CD4-positive, alpha-beta memory T cell (primary cell): ENCODE measurements around the gene KDELR1. TPM values are rescaled to one million over a fixed set of nuclear protein-coding genes. Genes with fewer than 3 reads are reported as not detected.
A peak's percentile ranks its signal among the peaks of the same experiment; 100 is the strongest.

Source experiments
- CTCF ChIA-PET: fragments of 350-600 bp; sonication (Branson Sonifier 250); formaldehyde crosslinking; loops from one replicate; lab custom pipeline; 2021; ENCODE audit warnings: inconsistent platforms; ENCODE audit not compliant: partially characterized antibody; lab: Charles Lee
- POLR2A ChIA-PET: fragments of 350-600 bp; sonication (Branson Sonifier 250); formaldehyde crosslinking; loops from one replicate; lab custom pipeline; 2021; ENCODE audit not compliant: partially characterized antibody; lab: Charles Lee
- DNase-seq, 5 donors: peaks; one replicate each; pipeline versions ENCODE4 v3.0.0 to v3.0.0-alpha.2; 2020 to 2022; ENCODE audit warnings: mixed read lengths in 1 of 5
- H3K27ac ChIP-seq: one replicate; pipeline ENCODE4 v1.7.0; 2013; ENCODE audit warnings: low read depth, low read length
- H3K27me3 ChIP-seq: 2 replicates; pipeline ENCODE4 v1.7.0; 2013; ENCODE audit warnings: mild to moderate bottlenecking, low read length, moderate library complexity; ENCODE audit not compliant: insufficient read depth
- H3K36me3 ChIP-seq: 2 replicates; pipeline ENCODE4 v1.7.0; 2013; ENCODE audit warnings: mild to moderate bottlenecking, low read length, moderate library complexity; ENCODE audit not compliant: insufficient read depth
- H3K4me1 ChIP-seq: 2 replicates; pipeline ENCODE4 v1.7.0; 2013; ENCODE audit warnings: mild to moderate bottlenecking, low read length, moderate library complexity; ENCODE audit not compliant: insufficient read depth
- H3K4me3 ChIP-seq, 2 donors: one replicate each; pipeline ENCODE4 v1.7.0; 2013; ENCODE audit warnings: low read length in 2 of 2, mild to moderate bottlenecking in 1 of 2
- H3K9me3 ChIP-seq, 2 donors: one replicate each; pipeline ENCODE4 v1.7.0; 2013; ENCODE audit warnings: low read length in 2 of 2, control low read depth in 1 of 2; ENCODE audit not compliant: control insufficient read depth in 1 of 2
- H3K27ac Mint-ChIP-seq, 7 donors: one replicate each; pipeline ENCODE4 v1.8.0; 2020 to 2021; ENCODE audit warnings: mixed read lengths in 7 of 7, mild to moderate bottlenecking in 6 of 7, inconsistent platforms in 3 of 7, moderate library complexity in 3 of 7
- H3K27me3 Mint-ChIP-seq, 2 donors: one replicate each; pipeline ENCODE4 v1.8.0; 2020 to 2021; ENCODE audit warnings: mixed read lengths in 2 of 2
- H3K36me3 Mint-ChIP-seq, 2 donors: one replicate each; pipeline ENCODE4 v1.8.0; 2020 to 2021; ENCODE audit warnings: mixed read lengths in 2 of 2, inconsistent platforms in 1 of 2, mild to moderate bottlenecking in 1 of 2
- H3K4me1 Mint-ChIP-seq, 4 donors: one replicate each; pipeline ENCODE4 v1.8.0; 2020 to 2021; ENCODE audit warnings: mixed read lengths in 4 of 4, mild to moderate bottlenecking in 1 of 4
- H3K4me3 Mint-ChIP-seq, 8 donors: one replicate each; pipeline ENCODE4 v1.8.0; 2020 to 2021; ENCODE audit warnings: mixed read lengths in 8 of 8, mild to moderate bottlenecking in 7 of 8, moderate library complexity in 6 of 8, inconsistent platforms in 3 of 8
- H3K9me3 Mint-ChIP-seq, 8 donors: one replicate each; pipeline ENCODE4 v1.8.0; 2020 to 2021; ENCODE audit warnings: mixed read lengths in 8 of 8, mild to moderate bottlenecking in 5 of 8, inconsistent platforms in 3 of 8, moderate library complexity in 1 of 8
- intact Hi-C: fragments of 100-400 bp; cut with micrococcal nuclease; formaldehyde crosslinking; loops from one replicate; pipeline ENCODE4 v1.15.1; 2023
- polyA plus RNA-seq, 2 donors: library from polyadenylated mRNA; unstranded; fragments of 300-500 nt; fragmentation: Illumina TruSeq; gene quantifications; one replicate each; pipeline ENCODE4 v1.2.3, GENCODE V29; 2021
- total RNA-seq, 2 experiments: library from RNA; stranded (reverse); gene quantifications; one replicate each; pipeline ENCODE4 v1.2.3, GENCODE V29; 2021

KDELR1 gene
- total and polyA plus RNA-seq, 4 experiments from 2014 or later, result 17.7 to 63.2 (median 43.8) TPM

DNA sequence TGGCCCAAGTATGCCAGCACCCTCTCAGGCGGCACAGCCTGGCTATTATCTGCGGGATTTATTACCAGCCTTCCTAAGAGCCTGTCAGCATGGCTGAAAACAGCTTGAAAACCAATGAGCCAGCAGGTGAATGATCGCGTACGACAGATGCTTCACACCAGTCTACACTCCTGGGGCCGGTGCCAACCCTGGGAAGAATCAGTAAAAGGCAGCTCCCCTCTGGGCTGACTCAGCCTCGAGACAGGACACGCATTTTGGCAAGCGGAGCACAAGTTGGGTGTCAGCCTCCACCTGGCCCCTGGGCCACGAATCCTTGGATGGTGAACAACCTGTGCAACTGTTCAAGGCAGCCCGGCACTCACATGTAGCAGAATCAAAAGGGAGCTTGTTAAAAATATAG is 50.4 kb downstream of the KDELR1 start:
- no peaks in the 10 kb centered on the region for H3K9me3 Mint-ChIP-seq

DNA sequence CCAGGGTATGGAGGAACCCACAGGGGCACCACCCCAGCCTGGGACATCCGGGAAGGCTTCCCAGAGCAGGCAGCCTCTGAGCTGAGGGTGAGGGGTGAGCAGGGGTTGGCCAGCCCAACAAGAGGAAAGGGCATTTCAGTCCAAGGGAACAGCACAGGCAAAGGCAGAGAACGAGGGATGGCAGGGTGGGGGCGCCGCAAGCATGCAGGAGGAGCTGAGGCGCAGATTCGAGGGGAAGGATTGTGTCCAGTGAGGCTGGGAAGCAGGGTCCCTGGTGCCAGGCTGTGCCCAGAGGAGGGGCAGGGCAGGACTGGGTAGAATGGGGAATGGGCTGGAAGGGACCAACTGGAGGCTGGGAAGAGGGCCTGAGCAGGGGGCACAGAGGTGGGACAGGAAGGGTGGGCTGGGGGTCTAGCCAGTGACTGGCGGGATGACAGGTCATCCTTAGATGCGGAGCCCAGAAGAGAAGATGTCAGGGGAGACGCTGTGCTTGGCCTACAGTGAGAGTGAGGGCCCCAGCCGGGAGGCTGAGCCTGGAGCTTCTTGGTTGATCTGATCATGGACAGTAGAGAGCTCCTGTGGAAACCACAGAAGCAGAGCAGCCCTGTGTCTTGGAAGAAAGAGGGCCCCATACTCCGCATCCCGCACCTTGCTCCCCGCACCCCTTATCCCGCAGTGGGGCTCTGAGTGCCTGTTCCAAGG is 52.4 kb downstream of the KDELR1 start:
- intact Hi-C loops, result no loop called here
- Histone ChIP-seq H3K27ac (no peak overlapping the region), H3K9me3 (no peaks in the 10 kb centered on the region), H3K27me3 (no peaks in the 10 kb centered on the region), H3K4me1 (peaks cover 9% of the 10 kb centered on the region), H3K4me3 (no peak overlapping the region), H3K36me3 (no peaks in the 10 kb centered on the region)
- Mint-ChIP-seq H3K4me1 (peaks cover 3 to 11% (median 4%) of the 10 kb centered on the region in 4 donors), H3K27ac (peak overlapping the region in 1 of 7 donors; percentile 29), H3K9me3 (no peaks in the 10 kb centered on the region), H3K4me3 (no peak overlapping the region), H3K27me3 (no peaks in the 10 kb centered on the region), H3K36me3 (peaks cover 3 to 10% of the 10 kb centered on the region in 2 donors)
- DNase-seq, result no peak
- CTCF ChIA-PET, result no interaction called here
- POLR2A ChIA-PET, result interaction anchor here (1.2 to 9.9 kb wide), 2 partner anchors 17 to 25 kb away, joined by 3 to 516 read pairs; partner anchors contain the start of genes EMP3, SYNGR4 and TMEM143

More for the DNA sequence above, 50.4 kb downstream of the KDELR1 start:
- no peaks in the 10 kb centered on the region for H3K27me3 ChIP-seq
- H3K27ac Mint-ChIP-seq, result peak overlapping the region in 1 of 7 donors; percentile 56
- H3K4me1 Mint-ChIP-seq, result no peaks in the 10 kb centered on the region
- POLR2A ChIA-PET, result interaction anchor here (0.8 to 1.0 kb wide), 2 partner anchors 9 to 20 kb away, joined by 3 read pairs; no protein-coding TSS in a partner anchor
- CTCF ChIA-PET, result interaction anchor here (1.0 kb wide), 1 partner anchor 74 kb away, joined by 3 read pairs; no protein-coding TSS in a partner anchor
- no peak overlapping the region for H3K4me3 ChIP-seq
- no peak overlapping the region for H3K27ac ChIP-seq
- no peaks in the 10 kb centered on the region for H3K4me1 ChIP-seq
- no peaks in the 10 kb centered on the region for H3K27me3 Mint-ChIP-seq
- no peak overlapping the region for H3K4me3 Mint-ChIP-seq
- no peak for DNase-seq
- H3K9me3 ChIP-seq, result no peaks in the 10 kb centered on the region
- intact Hi-C loops, result no loop called here
- H3K36me3 ChIP-seq, result no peaks in the 10 kb centered on the region
- H3K36me3 Mint-ChIP-seq, result peaks cover 3 to 10% of the 10 kb centered on the region in 2 donors

- Histone ChIP-seq H3K4me3 (no peak overlapping the region), H3K9me3 (no peaks in the 10 kb centered on the region), H3K36me3 (no peaks in the 10 kb centered on the region), H3K27ac (no peak overlapping the region), H3K27me3 (no peaks in the 10 kb centered on the region), H3K4me1 (peaks cover 9% of the 10 kb centered on the region)
- POLR2A ChIA-PET, result interaction anchor here (1.2 to 9.9 kb wide), 2 partner anchors 17 to 26 kb away, joined by 3 to 516 read pairs; partner anchors contain the start of genes EMP3, SYNGR4 and TMEM143
- intact Hi-C loops, result no loop called here
- Mint-ChIP-seq H3K27ac (no peak overlapping the region), H3K9me3 (no peaks in the 10 kb centered on the region), H3K36me3 (peaks cover 0 to 9% of the 10 kb centered on the region in 2 donors), H3K4me1 (peaks cover 3 to 16% (median 7%) of the 10 kb centered on the region in 4 donors), H3K4me3 (no peak overlapping the region), H3K27me3 (no peaks in the 10 kb centered on the region)
- no peak for DNase-seq
- CTCF ChIA-PET, result interaction anchor here (0.9 to 1.4 kb wide), 2 partner anchors 12 to 20 kb away, joined by 3 to 6 read pairs; no protein-coding TSS in a partner anchor
These were observed 53.0 kb downstream of the KDELR1 start for GRCh38 chr19:48338253-48338755.

DNA sequence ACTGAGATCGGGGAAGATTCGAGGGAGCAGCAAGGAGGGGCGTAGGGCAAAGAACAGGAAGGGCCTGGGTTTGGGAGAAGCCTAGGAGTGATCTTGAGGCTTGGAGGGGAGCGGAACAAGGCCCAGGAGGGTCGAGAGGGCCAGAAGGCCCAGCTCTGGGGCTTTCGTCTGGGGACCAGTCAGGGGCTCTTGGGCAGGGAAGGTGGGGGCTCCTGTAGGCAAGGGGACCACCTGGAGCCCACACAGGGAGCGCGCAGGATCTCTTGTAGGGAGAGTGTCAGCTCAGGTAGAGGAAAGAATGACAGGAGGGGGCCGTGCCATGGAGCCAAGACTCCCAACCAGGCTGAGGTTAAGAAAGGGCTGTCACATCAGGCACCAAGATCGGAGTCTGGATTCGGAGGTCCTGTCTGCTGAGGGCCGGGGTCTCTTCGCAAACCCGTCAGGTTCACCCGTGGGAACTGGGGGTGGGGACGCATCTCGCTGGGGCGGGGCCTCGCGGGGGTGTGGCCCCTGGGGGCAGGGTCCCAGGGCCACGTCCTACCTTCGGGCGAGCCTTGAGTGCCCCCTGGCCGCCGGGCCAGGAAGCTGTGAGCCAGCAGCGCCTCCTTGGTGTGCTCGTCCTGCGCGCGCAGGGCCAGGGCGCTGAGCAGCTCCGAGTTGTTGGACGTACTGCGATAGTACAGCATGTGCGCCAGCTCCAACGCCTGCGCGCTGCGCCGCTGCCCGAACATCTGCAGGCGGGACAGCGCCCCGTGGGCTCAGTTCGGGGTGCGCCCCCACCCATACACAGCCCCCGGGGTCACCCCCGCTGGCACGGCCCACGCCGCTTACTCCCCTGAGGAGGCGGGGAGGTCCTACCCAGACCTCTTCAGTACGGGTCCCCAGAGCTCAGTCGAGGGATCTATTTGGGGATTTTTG is 57.6 kb downstream of the KDELR1 start:
- Mint-ChIP-seq H3K36me3 (peaks cover 18 to 32% of the 10 kb centered on the region in 2 donors), H3K9me3 (peaks cover 0 to 1% (median 0%) of the 10 kb centered on the region in 8 donors), H3K27me3 (no peaks in the 10 kb centered on the region), H3K27ac (peak overlapping the region; percentile 94 to 99 (median 98)), H3K4me1 (peaks cover 23 to 60% (median 36%) of the 10 kb centered on the region in 4 donors), H3K4me3 (peak overlapping the region; percentile 88 to 97 (median 94))
- Histone ChIP-seq H3K36me3 (peaks cover 17% of the 10 kb centered on the region), H3K4me3 (peak overlapping the region; percentile 81 to 93), H3K27me3 (no peaks in the 10 kb centered on the region), H3K9me3 (no peaks in the 10 kb centered on the region), H3K4me1 (peaks cover 48% of the 10 kb centered on the region), H3K27ac (peak overlapping the region; percentile 99)
- DNase-seq, result peak; percentile 92 to 94 (median 93)
- ChIA-PET CTCF (interaction anchor here (0.7 to 8.2 kb wide), 30 partner anchors 9 to 283 kb away, joined by 3 to 278 read pairs (median 6); partner anchors contain the start of genes EMP3, KDELR1, SYNGR4 and TMEM143), POLR2A (interaction anchor here (0.6 to 9.9 kb wide), 24 partner anchors 12 to 1543 kb away, joined by 3 to 516 read pairs (median 4); partner anchors contain the start of genes AKT1S1, CARD8, DBP and EMP3)
- intact Hi-C loops, result loop anchor here (1.0 to 2.0 kb wide), 6 partner anchors 12 to 275 kb away; partner anchors contain the start of genes CYTH2 and TMEM143

DNA sequence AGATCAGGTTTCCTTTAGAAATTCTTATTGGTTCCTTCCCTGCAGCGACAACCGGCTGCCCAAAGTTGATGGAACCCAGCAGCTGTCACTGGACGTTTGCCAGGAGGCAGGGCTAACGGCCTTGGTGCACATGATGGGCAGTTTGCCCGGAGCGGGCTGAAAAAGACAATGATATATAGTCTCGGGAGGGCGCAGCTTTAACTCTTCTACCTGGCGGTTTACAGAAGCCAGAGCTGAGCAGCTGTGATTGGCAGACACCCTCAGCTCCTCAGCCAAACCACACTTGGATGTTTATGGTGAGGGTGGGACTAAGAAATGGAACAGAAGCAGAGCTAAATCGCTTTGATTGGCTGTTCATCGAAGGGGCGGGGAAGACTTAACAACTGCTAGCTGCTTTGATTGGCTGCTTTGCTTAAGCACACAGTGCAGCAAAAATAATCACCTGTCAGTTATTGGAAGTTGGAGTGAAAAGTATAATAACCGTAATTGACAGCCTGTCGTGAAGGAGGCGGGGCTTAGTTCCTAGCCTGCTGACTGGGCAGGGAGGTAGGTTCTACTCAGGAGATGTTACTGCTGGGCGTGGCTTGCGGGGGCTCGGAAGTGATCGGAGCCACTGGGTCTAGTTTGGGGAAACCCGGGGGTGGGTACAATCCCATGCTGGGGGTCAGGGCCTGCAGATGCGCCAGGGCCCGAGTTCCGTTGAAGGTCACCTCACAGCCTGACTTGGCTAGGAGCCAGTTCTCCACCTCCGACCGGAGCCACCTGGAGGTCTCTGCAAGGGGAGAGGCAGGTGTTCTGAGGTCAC is 58.5 kb downstream of the KDELR1 start:
- Histone ChIP-seq H3K9me3 (no peaks in the 10 kb centered on the region), H3K4me3 (peak overlapping the region; percentile 81 to 93), H3K27ac (peak overlapping the region; percentile 99), H3K36me3 (peaks cover 22% of the 10 kb centered on the region), H3K4me1 (peaks cover 57% of the 10 kb centered on the region), H3K27me3 (no peaks in the 10 kb centered on the region)
- peak overlapping the region; percentile 88 to 97 (median 94) for H3K4me3 Mint-ChIP-seq
- POLR2A ChIA-PET, result interaction anchor here (0.5 to 9.9 kb wide), 25 partner anchors 8 to 1544 kb away, joined by 3 to 516 read pairs (median 4); partner anchors contain the start of genes AKT1S1, CARD8, DBP and EMP3
- intact Hi-C loops, result loop anchor here (1.0 to 2.0 kb wide), 5 partner anchors 12 to 275 kb away; partner anchors contain the start of genes CYTH2 and TMEM143
- H3K36me3 Mint-ChIP-seq, result peaks cover 22 to 36% of the 10 kb centered on the region in 2 donors
- no peaks in the 10 kb centered on the region for H3K27me3 Mint-ChIP-seq
- H3K27ac Mint-ChIP-seq, result peak overlapping the region; percentile 94 to 99 (median 98)
- peaks cover 0 to 1% (median 0%) of the 10 kb centered on the region in 8 donors for H3K9me3 Mint-ChIP-seq
- CTCF ChIA-PET, result interaction anchor here (1.1 to 8.2 kb wide), 17 partner anchors 8 to 284 kb away, joined by 3 to 278 read pairs (median 7); partner anchors contain the start of genes EMP3, KDELR1, SYNGR4 and TMEM143
- H3K4me1 Mint-ChIP-seq, result peaks cover 26 to 67% (median 41%) of the 10 kb centered on the region in 4 donors
- peak; percentile 92 to 100 (median 99) for DNase-seq
